Spleen (tissue), 7 donors: ENCODE data around the gene BTBD10.

Source experiments
- POLR2A ChIP-seq, 3 donors: fragments of 450-650 bp; IDR thresholded peaks; one replicate each; pipeline ENCODE4 v1.5.1; 2017; ENCODE audit warnings: antibody characterized with exemption in 3 of 3, mild to moderate bottlenecking in 1 of 3
- POLR2AphosphoS5 ChIP-seq, 3 donors: sonication (generic); formaldehyde crosslinking; IDR thresholded peaks; one replicate each; pipeline ENCODE4 v1.5.1; 2017; ENCODE audit warnings: antibody characterized with exemption in 3 of 3
- TF ChIP-seq, protein P1 (sequence below), 11 experiments: fragments of 200-600 bp in 7 of 11; fragments of 450-650 bp in 4 of 11; sonication (generic) in 4 of 11; IDR thresholded peaks in 8 of 11; conservative IDR thresholded peaks in 3 of 11; 1 replicate in 7 of 11; 2 replicates in 4 of 11; pipeline versions ENCODE4 v1.4.0 to v1.8.0; 2016 to 2021; ENCODE audit warnings: antibody characterized with exemption in 11 of 11, inconsistent platforms in 4 of 11, mild to moderate bottlenecking in 1 of 11
- donor health status: DM: no; HTN: no; CAD: no; lungs with moderate emphysema.
- donor health status: DM: no; HTN: no; CAD: no.
- donor health status: DM: no; HTN: no; CAD: no.

DNA sequence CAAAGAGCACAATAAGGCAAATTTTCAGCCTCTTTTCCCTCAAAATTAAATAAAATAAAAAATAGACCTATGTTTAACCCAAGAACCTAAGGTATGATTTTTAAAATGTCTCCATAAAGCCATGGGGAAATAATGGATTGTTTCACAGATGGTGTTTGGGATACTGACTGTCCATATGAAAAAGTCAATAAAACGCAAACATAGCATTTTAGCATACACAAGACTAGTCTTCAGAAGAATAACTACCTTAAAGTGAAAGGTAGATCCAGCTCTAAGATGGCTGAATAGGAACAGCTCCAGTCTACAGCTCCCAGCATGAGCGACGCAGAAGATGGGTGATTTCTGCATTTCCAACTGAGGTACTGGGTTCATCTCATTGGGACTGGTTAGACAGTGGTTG is 16.7 kb upstream of the BTBD10 start:
- TF ChIP-seq, protein P1, sequence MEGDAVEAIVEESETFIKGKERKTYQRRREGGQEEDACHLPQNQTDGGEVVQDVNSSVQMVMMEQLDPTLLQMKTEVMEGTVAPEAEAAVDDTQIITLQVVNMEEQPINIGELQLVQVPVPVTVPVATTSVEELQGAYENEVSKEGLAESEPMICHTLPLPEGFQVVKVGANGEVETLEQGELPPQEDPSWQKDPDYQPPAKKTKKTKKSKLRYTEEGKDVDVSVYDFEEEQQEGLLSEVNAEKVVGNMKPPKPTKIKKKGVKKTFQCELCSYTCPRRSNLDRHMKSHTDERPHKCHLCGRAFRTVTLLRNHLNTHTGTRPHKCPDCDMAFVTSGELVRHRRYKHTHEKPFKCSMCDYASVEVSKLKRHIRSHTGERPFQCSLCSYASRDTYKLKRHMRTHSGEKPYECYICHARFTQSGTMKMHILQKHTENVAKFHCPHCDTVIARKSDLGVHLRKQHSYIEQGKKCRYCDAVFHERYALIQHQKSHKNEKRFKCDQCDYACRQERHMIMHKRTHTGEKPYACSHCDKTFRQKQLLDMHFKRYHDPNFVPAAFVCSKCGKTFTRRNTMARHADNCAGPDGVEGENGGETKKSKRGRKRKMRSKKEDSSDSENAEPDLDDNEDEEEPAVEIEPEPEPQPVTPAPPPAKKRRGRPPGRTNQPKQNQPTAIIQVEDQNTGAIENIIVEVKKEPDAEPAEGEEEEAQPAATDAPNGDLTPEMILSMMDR (IDR thresholded peaks at IDR 0.05 in 8 of 11, conservative IDR thresholded peaks at IDR 0.05 in 3 of 11), result no peak
- TF ChIP-seq POLR2A (IDR thresholded peaks at IDR 0.05) (no peak), POLR2AphosphoS5 (IDR thresholded peaks at IDR 0.05) (no peak)
